ENCODE data around the gene ELP5. TPM values are rescaled to one million over a fixed set of nuclear protein-coding genes. Genes with fewer than 3 reads are reported as not detected.
A peak's percentile ranks its signal among the peaks of the same experiment; 100 is the strongest.

The ELP5 gene
- total and polyA plus RNA-seq, 2 donors (not counting 3 experiments of a cell fraction or from before 2014, with no cell fraction given): 44.4 to 54.7 TPM

DNA sequence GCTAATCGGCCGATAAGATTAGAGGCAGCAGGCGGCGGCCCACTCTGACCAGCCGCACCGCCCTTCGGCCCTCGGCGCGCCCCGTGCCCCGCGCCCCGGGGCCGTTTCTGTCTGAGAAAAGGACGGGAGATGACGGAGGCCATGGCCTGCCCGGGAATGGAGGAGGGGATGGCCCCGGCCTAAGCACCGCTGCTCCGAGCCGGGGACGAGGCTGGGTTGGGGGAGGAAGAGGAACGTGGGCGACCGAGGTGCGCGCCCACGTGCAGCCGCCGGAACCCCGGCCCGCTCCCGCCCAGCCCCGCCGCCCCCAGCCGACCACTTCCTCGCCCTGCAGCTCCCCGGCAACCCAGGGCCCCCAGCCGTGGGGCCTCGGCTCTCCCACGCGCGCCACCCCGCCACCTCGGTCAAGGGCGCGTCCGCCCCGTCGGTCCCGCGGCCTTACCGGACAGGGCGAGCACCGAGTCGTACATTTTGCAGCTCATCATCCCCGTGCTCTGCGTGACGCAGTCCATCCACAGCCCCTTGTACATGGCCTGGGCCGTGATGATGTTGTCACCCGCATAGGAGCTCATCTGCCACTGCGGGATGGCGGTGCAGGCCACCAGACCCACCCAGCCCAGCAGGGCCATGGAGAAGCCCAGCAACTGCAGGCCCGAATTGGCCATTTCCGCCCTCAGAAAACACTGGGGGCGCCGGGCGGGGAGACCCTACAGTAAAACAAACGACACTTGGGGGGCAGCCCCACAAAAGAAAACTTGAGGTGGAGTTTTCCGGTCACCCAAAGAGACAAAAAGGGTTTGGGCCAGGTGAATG lies 9.6 kb downstream of the ELP5 start:
- no peak for TF ChIP-seq POLR2A (IDR thresholded peaks at IDR 0.05; ENCODE audit: low read depth, low read length)
- intact Hi-C loops (cut with micrococcal nuclease): loop anchor here (1.0 to 2.0 kb wide), 2 partner anchors 9 to 41 kb away; partner anchors contain the start of gene ELP5

GRCh38 chr17:7262192-7262934 lies 10.3 kb downstream of the ELP5 start, which contains the start of gene CLDN7:
Gene CLDN7, minus strand, starts transcription at chr17:7262478. Its CDS starts 435 bp downstream, at chr17:7262043.
- ChIA-PET POLR2A (no interaction called here), CTCF (interaction anchor here (1.1 kb wide), 1 partner anchor 35 kb away, joined by 3 read pairs; no protein-coding TSS in a partner anchor)
- peak within 1 kb of the TSS; percentile 31 for H3K4me2 ChIP-seq (ENCODE audit: insufficient read depth, low read length)
- no peak within 1 kb of the TSS for H3K27ac ChIP-seq (ENCODE audit: insufficient read depth, low read depth, low read length)
- no peaks in the 10 kb centered on the region for H3K9me3 ChIP-seq (replicated peaks; ENCODE audit: control insufficient read depth, insufficient read depth, low read length)
- TF ChIP-seq GATA2 (IDR thresholded peaks at IDR 0.05; ENCODE audit: insufficient read depth, insufficient read length, low read depth, low read length) (no peak), MYC (IDR thresholded peaks at IDR 0.05; ENCODE audit: low read depth, low read length) (no peak), POLR2A (IDR thresholded peaks at IDR 0.05; ENCODE audit: low read depth, low read length) (no peak), CTCF (IDR thresholded peaks at IDR 0.05; ENCODE audit: extremely low read depth in 1 of 2, insufficient read depth in 1 of 2, low read depth in 1 of 2, low read length in 2 of 2) (no peak), POLR2AphosphoS5 (IDR thresholded peaks at IDR 0.05; ENCODE audit: insufficient read depth, low read depth, low read length) (no peak), MAX (IDR thresholded peaks at IDR 0.05; ENCODE audit: insufficient read depth, insufficient read length) (no peak), FOS (IDR thresholded peaks at IDR 0.05; ENCODE audit: borderline replicate concordance, insufficient read depth, low read length) (no peak)
- no peaks in the 10 kb centered on the region for H3K9me1 ChIP-seq (replicated peaks; ENCODE audit: control insufficient read depth, extremely low read depth, insufficient read depth, low read length)
- peak within 1 kb of the TSS; percentile 29 for H3K9ac ChIP-seq (replicated peaks; ENCODE audit: extremely low read depth, insufficient read depth, low read length)
- peak within 1 kb of the TSS; percentile 81 for H2AFZ ChIP-seq (ENCODE audit: low read depth, low read length)
- no peaks in the 10 kb centered on the region for H4K20me1 ChIP-seq (replicated peaks; ENCODE audit: control insufficient read depth, extremely low read depth, insufficient read depth, low read length)
- dilution Hi-C loops (cut with MboI; ENCODE audit: extremely low pct_ligation_motif_present, low sequenced_read_pairs): no loop called here
- H3K27me3 ChIP-seq (ENCODE audit: control insufficient read depth in 2 of 2, insufficient read depth in 2 of 2, low read length in 2 of 2): no peaks in the 10 kb centered on the region
- intact Hi-C loops (cut with micrococcal nuclease): no loop called here
- BruUV-seq (replicated peaks): no TSS peak
- peaks cover 26% of the 10 kb centered on the region for H3K4me1 ChIP-seq (ENCODE audit: control insufficient read depth, extremely low read depth, insufficient read depth, low read length)
- no peak for FAIRE-seq
- peaks cover 0 to 8% of the 10 kb centered on the region in 2 experiments for H3K36me3 ChIP-seq (ENCODE audit: control insufficient read depth in 2 of 2, extremely low read depth in 1 of 2, insufficient read depth in 2 of 2, low read length in 2 of 2)
- no peak for DNase-seq (ENCODE audit: low read depth, low spot score)
- peak within 1 kb of the TSS; percentile 19 to 35 (median 22) for H3K4me3 ChIP-seq (replicated peaks in 1 of 3; ENCODE audit: insufficient read depth in 1 of 3, low read depth in 1 of 3, low read length in 3 of 3)
- H3K79me2 ChIP-seq (ENCODE audit: control insufficient read depth, insufficient read depth, low read length): no peaks in the 10 kb centered on the region

More for the DNA sequence above, 9.6 kb downstream of the ELP5 start:
- H3K9ac ChIP-seq (replicated peaks; ENCODE audit: extremely low read depth, insufficient read depth, low read length): peak overlapping the region; percentile 29
- no peak for FAIRE-seq
- ChIA-PET CTCF (interaction anchor here (1.1 kb wide), 1 partner anchor 36 kb away, joined by 3 read pairs; no protein-coding TSS in a partner anchor), POLR2A (no interaction called here)
- DNase-seq (ENCODE audit: low read depth, low spot score): no peak
- no peaks in the 10 kb centered on the region for H3K9me1 ChIP-seq (replicated peaks; ENCODE audit: control insufficient read depth, extremely low read depth, insufficient read depth, low read length)
- H3K79me2 ChIP-seq (ENCODE audit: control insufficient read depth, insufficient read depth, low read length): no peaks in the 10 kb centered on the region
- H3K27ac ChIP-seq (ENCODE audit: insufficient read depth, low read depth, low read length): no peak overlapping the region
- no TSS peak for BruUV-seq (replicated peaks)
- H3K4me2 ChIP-seq (ENCODE audit: insufficient read depth, low read length): peak overlapping the region; percentile 31
- H3K27me3 ChIP-seq (ENCODE audit: control insufficient read depth in 2 of 2, insufficient read depth in 2 of 2, low read length in 2 of 2): no peaks in the 10 kb centered on the region
- H2AFZ ChIP-seq (ENCODE audit: low read depth, low read length): peak overlapping the region; percentile 52
- H3K4me1 ChIP-seq (ENCODE audit: control insufficient read depth, extremely low read depth, insufficient read depth, low read length): peaks cover 26% of the 10 kb centered on the region
- H4K20me1 ChIP-seq (replicated peaks; ENCODE audit: control insufficient read depth, extremely low read depth, insufficient read depth, low read length): no peaks in the 10 kb centered on the region
- H3K4me3 ChIP-seq (replicated peaks in 1 of 3; ENCODE audit: insufficient read depth in 1 of 3, low read depth in 1 of 3, low read length in 3 of 3): peak overlapping the region; percentile 19 to 35 (median 22)
- H3K9me3 ChIP-seq (replicated peaks; ENCODE audit: control insufficient read depth, insufficient read depth, low read length): no peaks in the 10 kb centered on the region
- dilution Hi-C loops (cut with MboI; ENCODE audit: extremely low pct_ligation_motif_present, low sequenced_read_pairs): no loop called here
- peaks cover under 1 to 12% of the 10 kb centered on the region in 2 experiments for H3K36me3 ChIP-seq (ENCODE audit: control insufficient read depth in 2 of 2, extremely low read depth in 1 of 2, insufficient read depth in 2 of 2, low read length in 2 of 2)
